Stimulated activated CD8-positive, alpha-beta memory T cell treated with anti-CD3 and anti-CD28 coated beads, Interleukin-15, amount 100 ng/mL, for 1 hour (primary cell): ENCODE measurements around the gene ZEB2.

Experiments used
- DNase-seq: peaks from one replicate; pipeline ENCODE4 v3.0.0-alpha.2; 2020; ENCODE audit warnings: low read depth

Gene ZEB2

GRCh38 chr2:144512891-144513351, 7.0 kb downstream of the ZEB2 start:
- DNase-seq = no peak

DNA sequence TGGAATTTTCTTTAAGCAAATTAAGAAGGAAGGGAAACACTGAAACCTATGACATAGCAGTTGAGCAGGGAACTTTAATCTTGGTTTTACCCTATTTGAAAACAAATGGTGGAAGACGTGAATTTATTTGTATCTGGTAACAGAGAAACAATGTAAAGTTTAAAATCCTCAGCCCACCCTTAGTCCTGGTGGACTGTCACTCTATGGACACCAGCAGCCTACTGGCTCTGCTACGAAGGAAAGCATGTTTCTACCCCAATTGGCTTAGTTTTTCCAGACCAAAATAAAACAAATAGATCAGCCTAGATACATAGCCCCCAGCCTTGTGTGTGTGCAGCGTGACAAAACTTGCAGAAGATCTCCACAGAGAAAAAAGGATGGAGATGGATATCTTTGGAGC, 7.4 kb downstream of the ZEB2 start:
- DNase-seq = no peak

DNA sequence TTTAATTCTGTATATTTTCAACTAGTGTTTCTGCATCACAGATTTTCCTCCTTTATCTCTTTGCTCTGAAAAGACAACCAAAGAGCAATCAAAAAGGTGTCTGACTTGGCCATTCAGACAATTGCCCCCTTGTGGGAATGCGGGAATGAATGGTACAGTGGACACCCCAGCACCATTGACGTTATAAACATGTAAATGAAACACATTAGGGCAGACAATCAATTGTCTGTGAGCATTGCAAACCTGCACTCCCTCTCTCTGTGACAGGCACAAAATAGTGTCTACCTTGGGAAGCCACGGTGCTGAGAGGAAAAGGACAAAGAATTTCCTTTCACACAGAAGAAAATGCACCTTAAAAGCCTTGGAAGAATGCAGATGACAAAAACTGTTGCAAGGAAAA, 8.0 kb downstream of the ZEB2 start:
- DNase-seq = no peak

DNA sequence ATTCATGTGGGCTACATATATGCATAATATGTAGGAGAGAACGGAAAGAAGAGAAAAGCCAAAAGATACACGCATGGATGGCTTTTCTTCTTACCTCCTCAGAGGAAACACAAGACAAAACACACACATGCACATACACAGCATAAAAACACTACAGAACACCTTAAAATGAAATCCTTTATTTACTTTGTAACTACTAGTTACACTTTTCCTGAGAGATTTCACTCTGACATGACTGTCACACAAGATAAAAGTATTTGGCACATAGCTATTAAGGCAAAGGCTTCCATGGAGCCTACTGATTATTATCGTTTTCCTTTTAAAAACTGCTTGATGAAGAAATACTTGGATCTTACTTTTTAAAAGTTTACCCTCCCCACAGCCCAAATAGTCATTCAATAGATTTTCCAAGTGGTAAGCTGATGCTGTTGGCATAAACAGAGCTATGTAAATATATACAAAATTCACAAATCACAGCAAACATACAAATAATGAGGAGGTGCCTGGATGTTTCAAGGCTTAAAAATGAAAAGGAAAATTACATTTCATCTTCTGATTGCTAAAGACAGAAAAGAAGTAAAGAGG, 8.6 kb downstream of the ZEB2 start:
- DNase-seq = no peak

GRCh38 chr2:144510294-144510991, 9.5 kb downstream of the ZEB2 start:
- DNase-seq = no peak

GRCh38 chr2:144509879-144510221, 10.1 kb downstream of the ZEB2 start:
- no peak for DNase-seq

DNA sequence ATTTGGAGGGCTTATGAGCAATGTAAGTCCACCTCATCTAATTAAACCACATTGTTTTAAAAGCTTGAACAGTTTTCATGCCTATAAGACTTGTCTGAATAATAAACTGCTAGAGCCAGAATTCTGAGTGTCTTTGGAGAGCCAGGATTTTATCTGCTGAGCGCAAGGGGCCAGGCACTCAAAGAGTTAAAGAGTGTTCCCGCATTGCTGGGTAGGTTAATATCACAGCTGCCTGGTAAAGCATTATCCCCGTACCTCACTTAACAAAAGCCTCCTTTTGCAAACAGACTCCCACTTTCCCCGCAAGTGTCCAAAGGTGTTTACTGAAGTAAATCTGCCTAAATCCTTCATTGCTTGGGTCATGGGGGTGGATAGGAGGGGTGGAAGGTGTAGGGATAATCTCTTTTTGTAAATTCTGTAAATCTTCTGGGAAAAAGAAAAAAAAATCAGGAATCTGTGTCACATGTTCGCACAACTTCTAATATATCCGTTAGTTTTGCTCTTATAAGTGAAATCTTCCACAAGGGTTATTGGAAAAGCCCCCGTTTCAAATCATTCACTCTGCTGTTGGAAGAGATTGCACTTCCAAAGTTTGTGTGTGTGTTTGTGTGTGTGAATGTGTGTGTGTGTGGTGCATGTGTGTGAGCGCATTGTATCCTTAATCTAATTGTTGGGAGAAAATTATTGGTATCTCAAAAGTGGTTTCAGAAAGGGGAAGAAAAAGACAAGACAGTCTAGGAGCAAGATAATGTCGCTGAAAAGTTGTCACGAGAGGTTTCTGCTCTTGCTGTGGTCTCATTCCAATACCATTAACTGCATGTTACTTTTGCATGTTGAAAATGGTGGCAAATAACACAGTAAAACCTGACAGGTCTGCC, 10.7 kb downstream of the ZEB2 start:
- DNase-seq = no peak

DNA sequence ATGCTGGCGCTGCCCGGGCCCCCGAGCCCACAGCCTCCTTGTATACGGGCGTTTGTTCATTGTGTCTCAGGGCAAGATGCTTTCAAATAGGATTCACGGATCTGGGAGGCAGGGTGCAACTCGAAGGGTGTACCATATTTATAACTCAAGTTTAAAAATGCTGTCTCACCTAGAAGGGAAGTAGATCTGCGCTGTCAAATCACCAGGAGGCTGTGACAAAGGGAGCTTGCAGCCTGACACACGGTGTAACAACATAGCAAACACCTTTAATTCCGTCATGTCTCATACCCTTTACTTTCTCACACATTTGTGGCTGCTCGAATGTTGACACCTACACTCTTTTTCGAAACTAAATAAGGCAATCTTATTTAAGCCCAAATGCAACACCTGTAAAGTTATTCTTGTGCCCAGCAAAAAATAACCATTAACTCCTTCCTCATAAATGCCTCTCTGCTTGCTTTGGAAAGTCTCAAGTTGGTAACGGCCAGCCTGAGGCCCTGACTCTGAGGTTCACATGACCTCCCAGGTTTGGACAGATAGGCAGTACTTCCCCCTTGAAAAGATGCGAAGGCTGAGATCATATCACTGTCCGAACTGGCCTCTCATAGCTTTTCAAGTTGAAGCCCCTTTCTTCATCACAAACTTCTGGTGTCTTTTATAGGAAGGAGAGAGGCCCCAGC, 11.6 kb downstream of the ZEB2 start:
- no peak for DNase-seq

- no peak for DNase-seq
These were observed 12.3 kb downstream of the ZEB2 start for GRCh38 chr2:144507441-144508171.

GRCh38 chr2:144505245-144505831, 14.6 kb downstream of the ZEB2 start:
- DNase-seq = no peak

- DNase-seq = no peak
These were observed 15.7 kb downstream of the ZEB2 start for GRCh38 chr2:144504218-144504641.

DNA sequence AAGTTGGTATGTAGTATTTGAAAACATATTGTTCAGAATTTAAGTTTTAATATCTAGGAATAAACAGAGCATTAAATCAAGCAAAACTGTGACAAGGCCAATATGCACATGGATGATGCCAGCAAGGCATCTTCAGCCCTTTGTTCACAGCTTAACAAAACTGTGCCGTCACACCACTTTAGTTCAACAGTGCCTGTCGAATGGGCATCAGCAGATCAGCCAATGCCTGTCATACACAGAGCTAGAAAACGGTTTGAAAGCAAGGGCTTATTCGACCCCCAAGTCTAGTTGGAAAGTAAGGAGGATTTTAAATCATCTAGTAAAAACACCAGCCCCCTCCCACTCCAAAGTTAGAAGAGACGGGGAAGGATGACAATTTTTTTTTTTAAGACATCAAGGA, 16.7 kb downstream of the ZEB2 start:
- no peak for DNase-seq

GRCh38 chr2:144502369-144502768, 17.6 kb downstream of the ZEB2 start:
- no peak for DNase-seq

DNA sequence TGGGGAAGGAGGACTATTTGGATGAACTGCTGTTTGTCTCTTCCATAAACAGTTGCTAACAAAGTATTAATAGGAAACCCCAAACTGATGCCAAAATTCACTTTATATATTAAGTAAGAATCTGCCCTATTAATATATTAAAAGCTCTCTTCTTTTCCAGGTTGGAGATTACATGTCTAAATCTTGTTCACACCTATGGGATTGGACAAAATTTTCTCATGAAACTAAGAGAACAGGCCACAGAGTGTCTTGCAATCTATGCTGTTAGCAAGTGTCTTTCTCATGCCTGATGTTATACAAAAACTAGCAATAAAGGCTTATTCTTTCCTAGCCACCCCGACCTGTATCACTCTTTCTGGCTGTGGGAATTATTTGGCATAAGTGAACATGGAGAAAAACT, 18.3 kb downstream of the ZEB2 start:
- no peak for DNase-seq

DNA sequence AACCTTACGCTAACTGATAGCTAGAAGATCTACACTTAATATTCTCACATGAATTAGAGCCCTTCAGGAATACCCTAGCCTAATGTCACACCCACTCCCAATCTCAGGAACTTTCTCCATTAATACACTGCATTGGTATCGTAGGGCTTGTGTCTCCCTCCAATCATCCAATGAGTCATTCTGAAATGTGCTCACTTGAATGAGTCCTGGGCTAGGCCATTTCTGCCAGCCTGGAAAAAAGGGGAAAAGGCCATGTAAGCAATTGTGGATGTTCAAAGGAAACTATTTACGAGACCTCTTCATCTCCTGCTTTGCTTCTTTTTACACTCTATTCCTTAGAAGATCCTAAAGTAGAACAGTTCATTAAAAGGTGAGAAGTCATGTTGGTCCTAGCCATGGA, 18.8 kb downstream of the ZEB2 start:
- DNase-seq = no peak

DNA sequence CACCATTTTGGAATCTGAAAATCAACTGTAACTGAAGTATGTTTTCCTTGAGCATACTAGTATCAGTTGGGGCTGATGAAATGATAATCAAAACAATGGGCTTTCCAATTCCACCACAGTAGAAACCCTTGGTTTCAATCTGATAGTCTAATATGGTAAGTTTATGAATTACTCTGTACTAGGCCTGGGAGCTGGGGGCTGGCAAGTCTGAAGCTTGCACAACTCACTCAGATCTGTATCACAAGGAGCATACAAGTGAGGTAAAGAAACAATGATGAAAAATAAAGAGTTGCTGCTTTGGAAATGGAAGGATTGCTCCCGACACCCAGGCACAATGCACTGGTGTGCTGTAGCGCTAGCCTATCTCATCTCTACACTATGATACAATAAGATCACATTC, 19.4 kb downstream of the ZEB2 start:
- DNase-seq = no peak

DNA sequence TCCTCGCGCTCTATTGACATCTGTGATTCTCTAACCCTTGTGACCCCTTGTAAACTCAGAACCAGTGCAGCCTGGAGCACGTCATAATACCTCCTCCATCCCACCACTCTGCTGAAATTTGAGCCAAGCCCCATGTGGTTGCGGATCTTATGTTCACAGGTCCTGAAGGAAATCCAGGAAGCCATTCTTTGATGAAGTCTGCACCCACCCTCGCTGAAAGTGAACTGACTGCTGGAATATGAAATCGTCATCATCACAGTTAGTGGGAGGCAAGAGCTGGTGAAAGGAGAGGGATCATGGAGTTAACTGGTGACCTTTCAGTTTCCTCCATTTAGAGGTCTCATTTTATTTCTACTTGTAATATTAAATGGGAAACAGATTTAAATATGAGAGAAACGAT, 21.6 kb downstream of the ZEB2 start:
- no peak for DNase-seq

DNA sequence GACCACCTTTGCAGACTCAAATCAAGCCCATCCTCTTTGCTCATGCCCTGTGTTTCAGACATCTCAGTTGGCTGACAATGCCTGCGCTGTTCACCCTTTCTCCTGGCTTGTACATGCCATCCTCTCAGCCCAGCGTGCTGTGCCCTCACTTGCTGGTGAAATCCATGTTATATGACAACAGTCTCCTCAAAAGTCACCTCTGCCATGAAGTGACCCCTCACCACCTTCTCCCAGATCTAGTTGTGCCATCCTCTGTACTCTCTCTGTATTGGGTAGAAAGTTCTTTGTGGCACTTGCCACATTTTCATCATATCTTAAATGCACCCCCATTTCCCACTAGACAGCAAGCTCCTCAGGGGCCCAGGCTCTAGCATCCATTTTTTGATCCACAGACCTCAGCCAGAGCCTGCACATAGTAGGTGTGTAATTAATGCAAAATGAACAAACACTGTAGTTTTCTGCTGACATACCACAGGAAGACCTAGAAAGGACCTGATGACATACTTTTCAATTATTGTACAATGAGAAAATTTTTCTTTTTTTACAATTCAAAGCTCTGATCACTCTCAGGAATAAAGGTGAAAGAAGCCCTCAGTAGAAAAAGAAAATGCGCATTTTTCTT, 22.8 kb downstream of the ZEB2 start:
- no peak for DNase-seq

- no peak for DNase-seq
These were observed 23.6 kb downstream of the ZEB2 start for GRCh38 chr2:144496092-144496976.
